Omental fat pad (tissue), 4 donors: ENCODE results near the gene ARHGAP15. TPM values are rescaled to one million over a fixed set of nuclear protein-coding genes. Genes with fewer than 3 reads are reported as not detected.

Experiments used
- ATAC-seq: fragments of 150-250 bp; one replicate; pipeline ENCODE4 v1.9.1; 2016; ENCODE audit warnings: mild to moderate bottlenecking, moderate library complexity; ENCODE audit not compliant: low FRiP score
- DNase-seq: peaks from one replicate; pipeline ENCODE4 v3.0.0-alpha.2; 2019; ENCODE audit warnings: low spot score
- CTCF ChIP-seq, 3 donors: fragments of 450-650 bp; IDR thresholded peaks; one replicate each; pipeline ENCODE4 v1.5.1; 2016 to 2017; ENCODE audit warnings: antibody characterized with exemption in 3 of 3, mild to moderate bottlenecking in 3 of 3, moderate library complexity in 2 of 3
- small RNA-seq: library from RNA; depleted of rRNA; stranded (forward); fragments of <200 nt; gene quantifications from one replicate; pipeline ENCODE3, GENCODE V24; 2016
- total RNA-seq, 4 donors: library from RNA; depleted of rRNA; stranded (reverse); fragments of >200 nt; gene quantifications; one replicate each; pipeline ENCODE4 v1.1.0, GENCODE V29; 2016

Gene ARHGAP15
- total RNA-seq, 4 donors from 2014 or later = 12.2 to 27.6 (median 20.7) TPM

GRCh38 chr2:143815082-143815481, 685.9 kb downstream of the ARHGAP15 start:
- no peak for DNase-seq
- ATAC-seq = no peak
- TF ChIP-seq CTCF (IDR thresholded peaks at IDR 0.05) = no peak

- DNase-seq (no peak), ATAC-seq (no peak)
- no peak for TF ChIP-seq CTCF (IDR thresholded peaks at IDR 0.05)
Observed at GRCh38 chr2:143816916-143817315, 687.7 kb downstream of the ARHGAP15 start.

Small RNA genes lying within 50 kb of the gene (small RNA-seq; reads per million reads assigned to genes)
- not detected for gene MTND4LP12
